Stimulated activated CD8-positive, alpha-beta memory T cell treated with anti-CD3 and anti-CD28 coated beads, Interleukin-4, amount 100 ng/mL, for 48 hours (primary cell): ENCODE measurements around the gene NOX5.
"Not testable (repeated sequence)": the region's sequence is repeated elsewhere in the genome, so short reads cannot be mapped to it uniquely, and the experiment has no call there.

Experiments used
- DNase-seq: peaks from one replicate; pipeline ENCODE4 v3.0.0-alpha.2; 2020

NOX5 gene

DNA sequence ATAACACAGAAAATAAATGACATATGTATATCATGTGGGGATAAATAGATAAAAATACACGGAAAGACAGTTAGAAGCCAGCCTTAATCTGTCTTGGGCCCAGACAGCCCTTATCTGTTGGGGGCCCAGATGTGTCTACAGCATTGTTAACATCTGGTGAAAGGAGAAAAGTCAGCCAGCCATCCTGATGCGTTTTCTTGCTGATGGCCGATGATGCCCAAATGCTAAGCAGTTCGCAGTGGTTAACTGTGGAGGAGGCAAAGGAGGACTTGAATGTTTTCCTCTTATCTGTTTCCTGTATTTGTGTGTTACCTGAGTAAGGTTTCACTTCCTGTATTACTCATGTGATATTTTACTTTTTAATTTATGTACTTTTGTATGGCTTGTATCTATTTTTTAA, 46.2 kb downstream of the NOX5 start:
- no peak for DNase-seq

GRCh38 chr15:69061414-69061842, 46.9 kb downstream of the NOX5 start:
- no peak for DNase-seq

- no peak for DNase-seq
Measured at GRCh38 chr15:69064649-69065048, 50.2 kb downstream of the NOX5 start.

DNA sequence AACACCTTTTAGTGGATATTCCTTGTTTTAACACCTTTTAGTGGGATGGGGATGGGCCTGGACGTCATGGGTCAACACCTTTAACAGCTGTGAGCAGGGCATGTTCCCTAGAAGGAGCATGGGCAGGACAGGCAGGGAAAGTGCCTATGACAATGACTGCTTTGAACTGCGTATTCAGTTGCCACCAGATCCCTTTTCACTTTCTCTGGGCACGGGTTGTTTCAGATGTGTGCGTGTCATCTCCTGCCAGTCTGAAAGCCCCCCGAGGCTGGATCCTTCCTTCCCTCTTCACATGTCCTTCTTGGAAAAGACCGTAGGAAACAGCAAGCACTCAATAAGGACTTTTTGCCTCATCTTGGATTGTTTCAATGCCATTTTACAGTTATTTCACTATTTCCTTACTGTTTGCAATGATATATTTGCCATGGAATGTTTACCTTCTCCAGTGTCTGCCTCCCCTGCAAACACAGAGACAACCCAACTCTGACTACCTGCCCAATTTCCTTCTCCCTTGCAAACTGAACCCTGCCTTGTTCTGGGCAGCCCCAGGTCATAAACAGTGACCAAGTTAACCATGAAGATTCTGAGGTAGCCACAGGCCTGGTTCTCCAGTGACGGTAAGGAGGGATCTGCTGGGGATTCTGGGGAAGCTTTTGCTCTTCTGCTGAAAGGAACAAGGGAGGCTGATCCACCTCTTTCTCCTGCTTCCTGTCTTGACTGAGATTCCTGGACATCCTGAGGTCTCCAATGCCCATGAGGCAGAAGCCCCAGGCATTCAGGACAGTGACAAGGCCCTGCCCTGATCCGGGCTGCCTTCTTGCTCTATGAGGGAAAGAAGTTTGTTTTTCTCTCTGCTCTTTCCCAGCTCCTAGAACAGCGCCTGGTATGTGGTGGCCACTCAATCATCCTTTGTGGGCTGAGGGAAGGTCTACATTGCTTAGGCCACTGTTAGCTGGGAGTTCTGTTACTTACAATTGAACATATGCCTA, 51.8 kb downstream of the NOX5 start:
- DNase-seq: no peak

DNA sequence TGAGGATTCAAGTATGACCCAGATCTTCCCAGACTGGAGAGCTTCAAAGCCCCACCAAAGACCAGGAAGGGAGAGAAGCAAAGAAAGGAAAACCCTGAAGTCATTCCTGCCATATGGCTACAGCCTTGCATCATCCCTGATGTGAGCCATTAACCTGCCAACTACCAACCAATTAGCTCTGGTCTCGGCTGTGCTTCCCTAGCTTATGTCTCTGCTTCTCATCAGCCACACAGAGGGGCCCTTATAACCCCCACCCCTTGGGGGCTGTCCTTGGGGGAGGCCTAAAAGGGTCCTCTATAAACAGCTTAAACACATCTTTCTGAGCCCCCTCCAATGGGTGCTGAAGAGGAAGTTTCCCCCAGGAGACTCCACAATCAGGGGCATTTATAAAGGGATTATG, 52.8 kb downstream of the NOX5 start:
- no peak for DNase-seq

DNA sequence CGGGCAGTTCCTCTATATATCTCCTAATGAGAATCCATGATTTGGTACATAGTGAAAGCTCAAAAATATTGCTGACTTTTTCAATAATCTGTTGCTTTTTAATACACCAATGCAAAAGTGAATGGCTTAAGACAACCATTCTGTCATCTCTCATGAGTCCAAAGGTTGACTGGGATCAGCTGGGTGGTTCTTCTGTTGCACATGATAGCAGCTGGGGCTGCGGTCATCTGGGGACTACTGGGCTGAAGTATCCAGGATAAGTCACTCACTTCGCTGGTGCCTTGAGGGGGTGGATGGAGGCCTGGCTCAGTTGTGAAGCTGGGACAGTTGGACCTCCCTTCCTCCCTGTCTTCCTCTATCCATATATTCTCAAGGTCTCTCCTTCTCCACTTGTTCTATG, 53.7 kb downstream of the NOX5 start:
- no peak for DNase-seq

DNA sequence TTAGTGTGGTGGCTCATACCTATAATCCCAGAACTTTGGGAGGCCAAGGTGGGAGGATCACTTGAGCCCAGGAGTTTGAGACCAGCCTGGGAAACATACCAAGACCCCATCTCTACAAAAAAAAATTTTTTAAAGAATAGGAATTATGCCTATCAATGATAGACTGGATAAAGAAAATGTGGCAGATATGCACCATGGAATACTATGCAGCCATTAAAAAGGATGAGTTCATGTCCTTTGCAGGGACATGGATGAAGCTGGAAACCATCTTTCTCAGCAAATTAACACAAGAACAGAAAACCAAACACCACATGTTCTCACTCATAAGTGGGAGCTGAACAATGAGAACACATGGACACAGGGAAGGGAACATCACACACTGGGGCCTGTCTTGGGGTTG, 54.8 kb downstream of the NOX5 start:
- DNase-seq: not testable (repeated sequence)

- DNase-seq: no peak
Measured at GRCh38 chr15:69069996-69070395, 55.5 kb downstream of the NOX5 start.

DNA sequence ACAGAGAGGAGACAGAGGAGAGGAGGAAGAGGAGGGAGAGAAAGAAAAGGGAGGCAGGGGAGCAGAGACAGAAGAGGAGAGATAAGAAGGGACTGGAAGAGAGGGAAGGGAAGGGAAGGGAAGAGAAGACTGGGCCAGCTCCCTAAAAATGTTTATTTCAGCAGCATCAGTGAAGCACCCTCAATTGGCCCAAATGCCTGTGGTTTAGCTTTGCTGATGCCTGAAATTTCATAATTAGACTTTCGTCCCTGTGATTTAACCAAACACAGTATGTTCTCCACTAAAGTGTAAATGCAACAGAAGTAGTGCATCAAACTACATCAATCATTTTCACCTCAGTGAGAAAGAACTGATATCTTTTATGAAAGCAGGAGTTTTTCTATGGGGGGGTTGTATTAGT, 55.9 kb downstream of the NOX5 start:
- no peak for DNase-seq

DNA sequence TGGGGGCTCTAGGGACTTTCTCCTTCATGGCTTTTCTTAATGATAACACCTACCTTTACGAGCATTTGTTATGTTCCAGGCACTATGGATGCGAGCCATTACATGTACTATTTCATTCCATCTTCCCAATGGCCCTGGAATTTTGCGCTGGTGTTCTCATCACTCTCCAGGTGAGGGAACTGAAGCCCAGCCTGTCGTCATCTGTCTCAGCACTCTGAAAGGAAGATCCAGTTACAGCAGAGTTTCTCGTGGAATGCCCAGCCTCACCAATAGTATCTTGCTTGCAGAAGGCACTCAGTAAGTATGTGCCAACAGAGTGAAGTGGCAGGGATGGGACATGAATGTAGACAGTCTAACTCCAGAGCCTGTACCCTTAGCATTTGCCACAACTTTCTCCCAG, 56.8 kb downstream of the NOX5 start:
- no peak for DNase-seq

GRCh38 chr15:69072906-69073305, 58.4 kb downstream of the NOX5 start:
- DNase-seq: no peak

DNA sequence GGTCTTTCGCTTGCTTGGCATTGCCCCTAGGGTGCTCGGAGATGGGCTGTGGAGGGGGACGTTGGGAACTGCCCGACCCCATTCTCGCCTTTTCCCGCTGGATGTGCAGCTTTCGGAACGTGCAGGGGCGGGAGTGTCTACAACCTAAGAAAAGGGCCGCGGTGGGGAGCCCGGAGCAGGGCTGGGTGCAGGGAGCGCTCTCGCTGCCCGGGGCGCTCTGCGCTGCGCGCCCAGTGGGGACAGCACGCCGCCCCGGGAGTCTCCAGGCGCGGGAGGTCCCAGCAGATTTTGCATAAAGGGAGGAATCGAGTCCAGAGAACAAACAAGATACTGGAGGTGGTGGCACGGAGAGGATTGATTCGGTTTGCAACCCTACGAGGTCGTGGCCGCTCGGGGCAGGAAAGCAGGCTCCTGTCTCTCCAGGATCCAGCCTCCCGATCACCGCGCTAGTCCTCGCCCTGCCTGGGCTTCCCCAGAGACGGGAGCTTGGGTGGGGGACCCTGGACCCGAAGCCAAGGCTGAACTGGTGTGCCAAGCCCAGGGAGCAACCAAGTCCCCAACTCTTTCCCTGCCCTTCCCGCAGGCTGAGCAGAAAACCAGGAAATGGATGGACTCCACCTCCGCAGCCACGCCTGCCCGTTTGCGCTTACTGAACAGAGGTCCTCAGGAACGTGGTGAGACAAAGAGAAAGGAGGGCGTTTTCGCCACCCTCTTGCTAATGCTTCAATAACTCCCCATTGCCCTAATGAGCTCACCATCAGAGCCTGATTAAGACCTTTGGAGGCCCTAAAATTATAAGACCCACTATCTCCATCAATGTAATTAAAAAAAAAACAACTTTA, 59.7 kb downstream of the NOX5 start:
- no peak for DNase-seq

- no peak for DNase-seq
Measured at GRCh38 chr15:69074843-69075224, 60.3 kb downstream of the NOX5 start.

DNA sequence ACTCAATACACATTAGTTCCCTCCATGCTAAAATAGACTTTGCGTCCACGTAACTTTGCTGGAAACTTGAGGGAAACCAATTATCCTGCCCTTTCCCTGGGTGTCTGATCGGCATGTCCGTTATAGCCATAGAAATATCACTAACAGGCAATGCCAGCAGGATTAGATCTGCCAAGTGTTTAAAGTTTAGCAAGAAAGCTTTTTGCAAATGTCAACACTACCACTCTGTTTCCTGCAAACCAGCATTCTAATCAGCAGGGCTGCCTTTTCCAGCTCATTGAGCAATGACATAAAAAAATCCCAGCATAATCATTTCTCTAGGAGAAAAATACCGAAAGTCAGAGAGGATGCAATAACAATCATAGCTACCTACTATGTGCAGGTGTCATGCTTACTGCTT, 60.9 kb downstream of the NOX5 start:
- no peak for DNase-seq

DNA sequence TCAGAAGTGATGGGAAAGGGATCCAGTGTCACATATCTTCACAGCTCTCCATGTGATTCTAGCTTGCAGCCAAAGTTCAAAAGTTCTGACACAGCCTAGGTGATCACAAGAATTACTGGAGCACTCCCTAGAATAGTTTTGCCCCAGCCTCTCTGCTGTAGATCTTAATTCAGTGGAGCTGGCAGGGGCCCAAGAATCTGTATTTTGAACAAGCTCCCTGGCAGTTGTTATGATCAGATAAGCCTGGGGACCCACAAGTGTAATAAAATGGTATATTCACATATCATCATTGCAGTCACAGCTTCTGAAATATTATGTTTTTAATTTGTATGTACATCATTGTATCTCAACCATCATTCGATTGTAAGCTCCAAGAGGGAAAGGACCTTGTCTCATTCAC, 62.3 kb downstream of the NOX5 start:
- DNase-seq: no peak

GRCh38 chr15:69078638-69079037, 64.1 kb downstream of the NOX5 start:
- no peak for DNase-seq

- no peak for DNase-seq
Measured at GRCh38 chr15:69080295-69081248, 66.1 kb downstream of the NOX5 start.

- no peak for DNase-seq
Measured at GRCh38 chr15:69081310-69082004, 67.0 kb downstream of the NOX5 start.

- DNase-seq: no peak
Measured at GRCh38 chr15:69082021-69082502, 67.6 kb downstream of the NOX5 start.

DNA sequence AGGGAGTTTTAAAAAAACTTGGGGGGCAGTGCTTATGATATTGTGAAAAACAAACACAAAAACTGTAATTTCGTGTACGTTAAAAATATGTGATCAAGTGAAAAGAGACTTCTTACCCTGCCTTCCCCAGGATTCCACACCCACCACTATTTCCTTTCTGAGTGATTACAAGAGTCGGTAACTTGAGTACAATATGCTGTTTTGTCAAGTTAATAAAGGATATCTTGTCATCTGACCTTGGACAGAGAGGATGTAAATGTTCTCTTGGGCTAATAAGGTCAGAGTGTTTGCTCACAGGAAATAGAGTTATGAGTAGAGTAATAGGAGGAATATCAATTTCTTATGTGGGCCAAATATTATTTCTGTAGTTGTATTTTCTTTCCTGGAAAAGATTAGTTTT, 68.1 kb downstream of the NOX5 start:
- DNase-seq: no peak

DNA sequence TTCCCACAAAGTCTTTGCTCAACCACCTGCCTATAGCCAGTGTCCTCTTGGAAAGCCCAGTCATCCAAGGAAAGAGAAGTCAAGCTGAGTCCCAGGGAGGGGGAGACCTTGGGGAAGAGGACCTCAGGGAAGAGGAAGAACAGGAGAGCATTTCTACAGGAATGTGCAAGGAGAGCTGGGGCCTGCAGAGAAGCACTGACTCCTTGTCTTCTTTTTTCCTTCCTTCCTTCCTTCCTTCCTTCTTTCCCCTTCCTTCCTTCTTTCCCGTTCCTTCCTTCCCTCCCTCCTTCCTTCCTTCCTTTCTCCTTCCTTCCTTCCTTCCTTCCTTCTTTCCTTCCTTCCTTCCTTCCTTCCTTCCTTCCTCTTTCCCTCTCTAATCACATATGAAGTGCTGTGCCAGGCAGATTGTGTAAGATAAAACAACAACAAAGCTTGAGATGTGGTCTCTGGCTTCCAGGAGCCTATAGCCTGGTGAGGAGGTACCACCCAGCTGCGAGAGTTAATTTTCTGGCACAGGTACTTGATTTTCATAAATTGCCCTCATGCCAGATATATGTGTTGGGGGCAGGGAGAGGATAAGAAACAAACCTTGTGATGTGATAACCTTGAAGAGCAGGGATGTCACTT, 70.0 kb downstream of the NOX5 start:
- no peak for DNase-seq
